GM21717 (cell line): Measurements from ENCODE around the gene ZNF652.
"Not testable (repeated sequence)": the region's sequence is repeated elsewhere in the genome, so short reads cannot be mapped to it uniquely, and the experiment has no call there.

Experiments
- ATAC-seq: cut with Tn5 transposase; IDR thresholded peaks from one replicate; pipeline ENCODE4 v1.9.1; 2021; ENCODE audit warnings: mild to moderate bottlenecking, moderate library complexity; ENCODE audit not compliant: unreplicated experiment

The ZNF652 gene

DNA sequence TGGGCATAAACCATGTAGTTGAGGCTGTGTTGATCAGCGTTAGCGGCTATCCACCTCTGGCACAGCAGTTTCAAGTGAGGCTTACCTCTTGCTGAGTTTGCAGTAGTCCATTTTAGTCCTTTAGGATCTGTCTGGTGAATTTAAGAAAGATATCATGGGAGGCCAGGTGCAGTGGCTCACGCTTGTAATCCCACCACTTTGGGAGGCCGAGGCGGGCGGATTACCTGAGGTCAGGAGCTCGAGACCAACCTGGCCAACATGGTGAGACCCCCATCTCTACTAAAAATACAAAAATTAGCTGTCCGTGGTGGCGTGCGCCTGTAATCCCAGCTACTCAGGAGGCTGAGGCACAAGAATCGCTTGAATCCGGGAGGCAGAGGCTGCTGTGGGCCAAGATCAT is 86.1 kb downstream of the ZNF652 start:
- ATAC-seq: not testable (repeated sequence)

- ATAC-seq: no peak
These were observed 92.7 kb downstream of the ZNF652 start for GRCh38 chr17:49269356-49269755.

GRCh38 chr17:49267912-49268311 is 94.1 kb downstream of the ZNF652 start:
- ATAC-seq: no peak

DNA sequence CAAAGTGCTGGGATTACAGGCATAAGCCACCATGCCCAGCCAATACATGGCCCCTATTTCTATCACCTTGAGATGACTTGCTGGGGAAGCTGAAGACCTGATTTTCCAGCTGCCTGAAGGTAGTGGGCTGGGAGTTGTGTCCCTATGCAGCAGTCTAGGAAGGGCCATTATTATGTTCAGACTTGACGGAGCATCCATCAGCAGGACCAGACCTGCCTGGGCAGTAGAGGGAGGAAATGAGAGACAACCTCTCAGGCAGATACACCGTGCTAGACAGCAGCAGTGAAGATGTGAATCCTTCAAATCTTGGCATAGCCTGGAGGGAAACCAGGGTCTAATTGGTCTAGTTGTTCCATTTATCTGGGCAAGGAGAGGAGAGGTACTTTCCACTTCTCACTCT is 95.8 kb downstream of the ZNF652 start:
- no peak for ATAC-seq

DNA sequence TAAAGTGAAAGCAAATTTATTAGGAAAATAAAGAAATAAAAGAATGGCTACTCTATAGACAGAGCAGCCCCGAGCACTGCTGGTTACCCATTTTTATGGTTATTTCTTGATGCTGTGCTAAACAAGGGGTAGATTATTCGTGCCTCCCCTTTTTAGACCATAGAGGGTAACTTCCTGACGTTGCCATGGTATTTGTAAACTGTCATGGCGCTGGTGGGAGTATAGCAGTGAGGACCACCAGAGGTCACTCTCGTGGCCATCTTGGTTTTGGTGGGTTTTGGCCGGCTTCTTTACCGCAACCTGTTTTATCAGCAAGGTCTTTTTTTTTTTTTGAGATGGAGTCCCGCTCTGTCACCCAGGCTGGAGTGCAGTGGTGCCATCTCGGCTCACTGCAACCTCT is 100.5 kb downstream of the ZNF652 start:
- not testable (repeated sequence) for ATAC-seq

DNA sequence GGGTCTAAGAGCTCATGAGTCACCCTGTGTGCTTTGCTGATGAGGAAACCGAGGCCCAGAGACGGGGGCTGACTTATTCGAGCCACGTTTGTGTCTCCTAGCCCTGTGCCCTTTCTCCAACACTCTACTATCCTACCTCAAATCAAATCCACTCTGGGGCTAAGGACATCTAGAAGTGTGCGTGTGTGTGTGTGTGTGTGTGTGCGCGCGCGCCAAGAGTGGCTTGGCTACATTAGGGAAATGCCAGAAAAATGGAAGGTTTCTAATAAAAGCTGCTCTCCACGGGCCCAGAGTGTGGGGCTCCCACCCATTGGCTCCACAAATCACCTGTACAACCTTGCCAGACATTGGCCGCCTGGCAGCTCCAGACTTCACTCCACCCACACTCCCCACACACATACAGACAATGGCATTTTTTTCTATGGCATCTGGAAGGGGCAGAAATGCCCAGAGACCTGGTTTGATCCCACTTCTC is 101.2 kb downstream of the ZNF652 start:
- ATAC-seq: no peak

- ATAC-seq: no peak
These were observed 101.8 kb downstream of the ZNF652 start for GRCh38 chr17:49260011-49260816.

- ATAC-seq: no peak
These were observed 102.4 kb downstream of the ZNF652 start for GRCh38 chr17:49259663-49260010.

GRCh38 chr17:49258394-49258793 is 103.7 kb downstream of the ZNF652 start:
- no peak for ATAC-seq

DNA sequence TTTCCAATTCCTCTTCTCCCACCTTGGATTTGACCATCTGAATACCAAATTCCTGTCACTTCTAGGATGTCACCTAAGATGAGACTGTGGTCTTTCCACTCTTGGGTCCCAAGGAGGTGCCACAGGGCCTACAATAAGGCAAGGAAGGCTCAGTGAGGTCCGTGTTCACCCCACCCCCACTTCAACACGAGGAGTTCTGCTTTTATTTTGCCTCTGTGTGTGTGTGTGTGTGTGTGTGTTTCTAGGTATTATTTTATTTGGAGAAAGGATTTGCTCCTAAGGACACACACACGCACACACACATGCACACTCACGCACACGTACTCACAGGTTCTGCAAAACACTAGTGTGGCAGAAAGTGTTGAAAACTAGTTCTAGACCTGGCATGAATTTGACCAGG is 106.9 kb downstream of the ZNF652 start:
- ATAC-seq: no peak

- no peak for ATAC-seq
These were observed 108.0 kb downstream of the ZNF652 start for GRCh38 chr17:49254066-49254465.

DNA sequence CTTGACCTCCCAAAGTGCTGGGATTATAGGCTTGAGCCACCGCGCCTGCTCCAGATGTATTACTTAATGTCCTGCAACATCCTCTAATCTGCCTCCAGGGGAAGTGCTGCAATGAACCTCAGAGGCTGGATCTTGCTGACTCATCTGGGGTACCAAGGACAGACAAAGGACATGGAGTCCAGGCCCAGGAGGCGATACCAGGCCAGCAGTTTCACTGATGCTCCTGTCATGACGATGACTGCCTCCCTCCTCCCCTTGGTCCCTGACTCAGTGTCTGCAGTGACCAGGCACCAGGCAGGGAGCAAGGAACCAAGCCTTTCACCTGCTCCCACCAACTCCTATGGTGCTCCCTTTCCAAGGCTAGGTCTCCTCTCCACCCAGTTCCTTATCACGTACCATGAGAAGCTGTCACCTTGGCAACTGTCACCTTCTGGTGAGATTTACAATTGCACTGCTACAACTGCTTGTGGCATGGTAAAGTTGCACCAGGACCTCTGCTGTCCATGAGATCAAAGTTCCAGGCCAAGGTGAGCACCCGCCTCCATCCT is 109.8 kb downstream of the ZNF652 start:
- no peak for ATAC-seq

- no peak for ATAC-seq
These were observed 112.0 kb downstream of the ZNF652 start for GRCh38 chr17:49249890-49250522.

DNA sequence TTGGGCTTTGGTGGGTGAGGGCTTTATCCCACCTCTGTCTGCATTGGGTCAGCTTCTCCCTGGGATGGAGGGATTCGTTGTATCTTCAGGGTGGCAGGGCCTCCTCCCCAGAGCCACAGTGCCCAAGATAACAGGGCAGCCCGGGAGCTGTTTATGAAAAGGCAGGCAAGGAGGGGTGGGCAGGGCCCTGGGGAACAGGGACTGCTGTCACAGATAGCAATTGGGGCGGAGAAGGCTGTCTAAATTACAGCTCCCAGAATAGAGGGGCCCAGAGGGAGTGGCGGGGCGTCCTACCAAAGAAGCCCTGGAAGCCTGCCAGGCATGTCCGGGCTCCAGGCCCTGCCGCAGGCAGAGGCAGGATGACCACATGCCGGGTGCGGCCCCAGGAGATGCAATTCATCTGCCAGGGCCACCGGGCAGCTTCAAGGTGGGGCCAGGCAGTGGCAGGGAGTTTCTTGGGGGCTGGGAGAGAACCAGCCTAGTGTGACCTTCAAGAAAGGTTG is 112.7 kb downstream of the ZNF652 start:
- ATAC-seq: no peak

DNA sequence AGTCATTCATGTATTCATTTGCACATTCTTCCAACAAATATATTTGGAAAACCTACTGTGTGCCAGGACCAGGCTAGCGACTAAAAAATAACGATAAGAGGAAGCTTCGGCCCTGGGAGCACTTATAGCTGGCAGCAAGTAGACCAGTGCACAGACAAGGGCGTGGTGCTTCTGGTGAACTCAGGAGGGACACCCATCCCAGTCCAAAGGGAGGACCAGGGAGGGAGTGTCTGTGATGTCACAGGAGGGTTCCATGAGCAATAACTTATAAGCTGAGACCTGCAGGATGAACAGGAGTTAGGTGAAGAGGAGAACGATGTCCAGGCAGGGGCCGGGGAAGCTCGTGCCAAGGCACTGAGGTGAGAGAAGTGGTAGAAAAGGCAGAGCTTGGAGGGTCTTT is 114.1 kb downstream of the ZNF652 start:
- ATAC-seq: no peak

DNA sequence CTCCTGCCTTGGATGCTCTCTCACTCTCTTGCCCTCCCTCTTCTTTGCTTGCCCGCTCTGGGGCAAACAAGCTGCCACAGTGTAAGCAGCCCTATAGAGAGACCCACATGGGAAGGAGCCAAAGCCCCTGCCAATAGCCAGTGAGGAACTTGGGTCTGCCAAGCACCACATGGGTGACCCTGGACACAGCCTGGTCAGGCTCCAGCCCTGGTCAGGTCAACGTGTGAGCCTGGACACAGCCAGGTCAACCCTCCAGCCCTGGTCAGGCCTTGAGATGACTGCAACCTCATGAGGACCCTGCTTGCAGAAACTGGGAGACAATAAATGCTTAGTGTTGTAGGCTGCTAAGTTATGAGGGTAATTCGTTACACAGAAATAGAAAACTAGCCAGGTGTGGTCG is 117.2 kb downstream of the ZNF652 start:
- ATAC-seq: no peak
